ENCODE results near the gene ZNF830. TPM values are rescaled to one million over a fixed set of nuclear protein-coding genes. Genes with fewer than 3 reads are reported as not detected.
"Not testable (repeated sequence)": the region's sequence is repeated elsewhere in the genome, so short reads cannot be mapped to it uniquely, and the experiment has no call there.

The ZNF830 gene
- polyA plus RNA-seq, 1 donor = 18.4 TPM

DNA sequence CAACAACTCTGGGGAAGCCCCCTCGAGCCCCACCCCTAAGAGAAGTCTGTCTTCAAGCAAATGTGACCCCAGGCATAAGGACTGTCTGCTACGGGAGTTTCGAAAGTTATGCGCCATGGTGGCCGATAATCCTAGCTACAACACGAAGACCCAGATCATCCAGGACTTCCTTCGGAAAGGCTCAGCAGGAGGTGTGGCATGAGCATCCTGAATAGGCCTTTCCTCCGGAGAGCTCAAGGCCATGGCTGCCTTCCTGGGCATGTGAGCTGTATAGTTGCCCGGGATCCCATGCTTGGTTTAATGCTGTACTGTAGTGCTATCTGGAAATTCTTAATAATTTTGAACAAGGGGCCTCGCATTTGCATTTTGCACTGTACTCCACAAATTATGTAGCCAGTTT, 28.1 kb downstream of the ZNF830 start:
- no CpG with 5 or more reads among the region's 10 CpGs for WGBS (ENCODE audit: insufficient coverage, low lambda C conversion rate)
- Histone ChIP-seq H3K9me3 (ENCODE audit: control insufficient read depth, low read depth, low read length) (no peaks in the 10 kb centered on the region), H3K27ac (ENCODE audit: low read length) (no peak overlapping the region), H3K27me3 (ENCODE audit: control insufficient read depth, insufficient read depth, low read length) (no peaks in the 10 kb centered on the region), H3K36me3 (ENCODE audit: control insufficient read depth, insufficient read depth, low read length) (peaks cover 73% of the 10 kb centered on the region), H3K4me1 (ENCODE audit: control insufficient read depth, insufficient read depth, low read length) (peaks cover 10% of the 10 kb centered on the region), H3K4me3 (ENCODE audit: low read length) (no peak overlapping the region)
- DNase-seq = no peak

DNA sequence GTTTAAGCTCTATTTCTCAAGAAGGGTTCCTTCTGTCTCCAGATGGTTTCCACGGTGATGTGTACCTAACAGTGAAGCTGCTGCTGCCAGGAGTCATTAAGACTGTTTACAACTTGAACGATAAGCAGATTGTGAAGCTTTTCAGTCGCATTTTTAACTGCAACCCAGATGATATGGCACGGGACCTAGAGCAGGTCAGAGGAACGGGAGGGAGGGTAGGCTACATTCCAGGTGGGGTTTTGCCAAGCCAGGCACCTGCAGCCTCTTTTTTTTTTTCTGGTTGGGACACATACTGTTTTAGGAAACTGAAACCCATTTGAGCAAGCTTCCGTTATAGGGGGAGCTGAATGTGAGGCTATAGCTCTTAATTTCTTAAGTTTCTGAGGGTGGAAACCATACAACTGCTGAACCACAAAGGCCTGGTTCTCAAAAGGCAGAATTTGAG, 29.6 kb downstream of the ZNF830 start:
- H3K27me3 ChIP-seq (ENCODE audit: control insufficient read depth, insufficient read depth, low read length) = no peaks in the 10 kb centered on the region
- DNase-seq = peak; percentile 17 to 54

DNA sequence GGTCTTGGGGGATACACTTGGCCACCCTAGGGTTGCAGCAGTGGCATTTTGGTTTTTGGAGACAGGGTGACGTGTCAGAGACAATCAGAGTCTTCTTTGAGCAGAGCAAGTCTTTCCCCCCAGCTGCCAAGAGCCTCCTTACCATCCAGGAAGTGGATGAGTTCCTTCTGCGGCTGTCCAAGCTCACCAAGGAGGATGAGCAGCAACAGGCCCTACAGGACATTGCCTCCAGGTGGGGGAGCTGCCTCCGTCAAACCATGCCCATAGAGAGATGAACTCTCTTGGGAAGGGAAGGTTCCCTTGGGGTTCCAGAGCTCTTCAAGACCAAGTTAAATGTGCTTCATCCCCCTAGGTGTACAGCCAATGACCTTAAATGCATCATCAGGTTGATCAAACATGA, 30.3 kb downstream of the ZNF830 start:
- H3K27ac ChIP-seq (ENCODE audit: low read length) = no peak overlapping the region
- no peaks in the 10 kb centered on the region for H3K27me3 ChIP-seq (ENCODE audit: control insufficient read depth, insufficient read depth, low read length)
- no CpG with 5 or more reads among the region's 3 CpGs for WGBS (ENCODE audit: insufficient coverage, low lambda C conversion rate)
- DNase-seq = no peak
- H3K4me3 ChIP-seq (ENCODE audit: low read length) = no peak overlapping the region
- H3K9me3 ChIP-seq (ENCODE audit: control insufficient read depth, low read depth, low read length) = no peaks in the 10 kb centered on the region
- H3K4me1 ChIP-seq (ENCODE audit: control insufficient read depth, insufficient read depth, low read length) = peaks cover 10% of the 10 kb centered on the region
- peaks cover 76% of the 10 kb centered on the region for H3K36me3 ChIP-seq (ENCODE audit: control insufficient read depth, insufficient read depth, low read length)

More for the DNA sequence above, 29.6 kb downstream of the ZNF830 start:
- WGBS (ENCODE audit: insufficient coverage, low lambda C conversion rate) = no CpG with 5 or more reads among the region's 6 CpGs
- peaks cover 10% of the 10 kb centered on the region for H3K4me1 ChIP-seq (ENCODE audit: control insufficient read depth, insufficient read depth, low read length)
- H3K4me3 ChIP-seq (ENCODE audit: low read length) = no peak overlapping the region
- peaks cover 78% of the 10 kb centered on the region for H3K36me3 ChIP-seq (ENCODE audit: control insufficient read depth, insufficient read depth, low read length)
- H3K27ac ChIP-seq (ENCODE audit: low read length) = no peak overlapping the region
- no peaks in the 10 kb centered on the region for H3K9me3 ChIP-seq (ENCODE audit: control insufficient read depth, low read depth, low read length)

DNA sequence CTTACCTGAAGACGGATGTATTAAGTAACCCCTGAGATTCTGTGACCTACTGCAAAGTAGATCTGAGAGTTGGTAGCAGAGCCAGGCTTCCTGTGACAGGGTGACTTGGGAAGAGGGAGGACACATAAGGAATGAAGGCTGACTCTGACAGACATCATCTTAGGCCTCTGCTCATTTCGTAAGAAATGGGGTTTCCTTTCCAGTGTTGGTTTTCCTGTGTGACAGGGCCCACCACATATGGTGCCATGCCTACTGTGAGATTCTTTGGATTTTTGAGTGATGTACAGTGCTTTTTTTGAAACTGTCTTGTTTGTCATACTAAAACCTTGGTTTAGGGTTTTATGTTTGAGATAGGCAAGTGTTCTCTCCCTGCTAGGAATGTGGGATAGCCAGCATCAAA, 31.7 kb downstream of the ZNF830 start:
- H3K27ac ChIP-seq (ENCODE audit: low read length) = no peak overlapping the region
- peaks cover 10% of the 10 kb centered on the region for H3K4me1 ChIP-seq (ENCODE audit: control insufficient read depth, insufficient read depth, low read length)
- H3K4me3 ChIP-seq (ENCODE audit: low read length) = no peak overlapping the region
- no peaks in the 10 kb centered on the region for H3K9me3 ChIP-seq (ENCODE audit: control insufficient read depth, low read depth, low read length)
- peaks cover 78% of the 10 kb centered on the region for H3K36me3 ChIP-seq (ENCODE audit: control insufficient read depth, insufficient read depth, low read length)
- no peaks in the 10 kb centered on the region for H3K27me3 ChIP-seq (ENCODE audit: control insufficient read depth, insufficient read depth, low read length)
- DNase-seq = no peak
- WGBS (ENCODE audit: insufficient coverage, low lambda C conversion rate) = no CpG with 5 or more reads among the region's 2 CpGs

DNA sequence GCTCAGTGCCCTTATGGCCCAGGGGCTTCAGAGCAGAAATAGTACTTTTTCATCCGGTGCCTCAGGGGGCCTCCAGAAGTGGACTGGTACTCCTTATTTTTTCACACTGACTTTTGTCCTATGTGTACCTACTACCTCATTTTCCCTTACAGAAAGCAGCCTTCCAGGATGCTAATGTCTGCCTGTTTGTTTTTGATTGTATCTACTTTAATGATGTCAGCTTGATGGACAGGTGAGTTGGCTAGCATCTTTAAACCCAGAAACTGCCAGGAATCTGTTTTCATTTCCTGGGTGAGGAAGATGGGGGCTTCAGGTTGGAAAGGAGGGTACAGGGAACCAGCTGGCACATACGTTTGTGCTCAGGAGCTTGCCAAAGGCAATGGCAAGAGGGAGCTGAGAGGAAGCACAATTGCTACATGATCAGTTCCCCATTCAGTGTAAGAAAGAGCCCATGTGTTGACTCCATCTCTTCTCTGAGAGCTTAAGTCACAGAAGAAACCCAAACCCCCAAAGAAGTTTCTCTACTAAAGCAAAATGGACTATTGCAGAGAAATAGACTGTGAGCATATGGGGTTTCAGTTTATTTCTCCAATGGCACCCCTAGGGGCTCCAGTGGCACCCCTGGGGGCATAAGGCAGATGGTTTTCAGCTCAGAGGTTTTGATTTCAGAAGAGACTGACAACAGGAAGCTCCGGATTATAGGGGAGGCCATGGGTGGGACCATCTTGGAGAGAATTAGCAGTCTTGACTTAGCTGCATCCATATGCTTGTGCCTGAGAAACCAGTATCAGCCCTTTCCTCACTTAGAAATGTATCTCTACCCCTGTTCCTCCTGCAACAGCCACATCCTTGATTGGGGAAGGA, 35.3 kb downstream of the ZNF830 start:
- H3K4me1 ChIP-seq (ENCODE audit: control insufficient read depth, insufficient read depth, low read length) = no peaks in the 10 kb centered on the region
- H3K4me3 ChIP-seq (ENCODE audit: low read length) = no peak overlapping the region
- no peaks in the 10 kb centered on the region for H3K9me3 ChIP-seq (ENCODE audit: control insufficient read depth, low read depth, low read length)
- no peaks in the 10 kb centered on the region for H3K27me3 ChIP-seq (ENCODE audit: control insufficient read depth, insufficient read depth, low read length)
- WGBS (ENCODE audit: insufficient coverage, low lambda C conversion rate) = no CpG with 5 or more reads among the region's 3 CpGs
- no peak for DNase-seq
- peaks cover 78% of the 10 kb centered on the region for H3K36me3 ChIP-seq (ENCODE audit: control insufficient read depth, insufficient read depth, low read length)
- H3K27ac ChIP-seq (ENCODE audit: low read length) = no peak overlapping the region

DNA sequence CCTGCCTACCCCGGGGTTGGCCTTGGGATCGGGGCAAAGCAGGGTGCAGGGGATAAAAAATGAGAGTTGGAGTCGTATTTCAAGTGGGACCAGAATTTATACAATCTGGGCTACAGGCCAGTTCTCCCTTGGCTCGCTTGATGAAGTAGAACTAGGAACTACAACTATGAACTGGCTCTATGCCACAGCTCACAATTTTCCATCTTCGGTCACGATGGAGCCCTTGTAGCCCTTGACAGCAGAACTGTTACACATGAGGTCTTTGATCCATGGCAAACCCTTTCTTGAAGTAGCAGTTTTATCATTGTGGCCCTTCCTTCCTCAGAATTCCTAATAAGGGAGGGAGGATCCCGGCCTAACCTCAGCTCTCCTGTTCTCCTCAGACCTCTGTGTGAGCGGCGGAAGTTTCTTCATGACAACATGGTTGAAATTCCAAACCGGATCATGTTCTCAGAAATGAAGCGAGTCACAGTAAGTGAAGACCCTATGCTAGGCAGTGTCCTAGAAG, 36.1 kb downstream of the ZNF830 start:
- Histone ChIP-seq H3K4me1 (ENCODE audit: control insufficient read depth, insufficient read depth, low read length) (no peaks in the 10 kb centered on the region), H3K27ac (ENCODE audit: low read length) (peak overlapping the region; percentile 50), H3K27me3 (ENCODE audit: control insufficient read depth, insufficient read depth, low read length) (no peaks in the 10 kb centered on the region), H3K36me3 (ENCODE audit: control insufficient read depth, insufficient read depth, low read length) (peaks cover 78% of the 10 kb centered on the region), H3K4me3 (ENCODE audit: low read length) (no peak overlapping the region), H3K9me3 (ENCODE audit: control insufficient read depth, low read depth, low read length) (no peaks in the 10 kb centered on the region)
- peak; percentile 63 to 67 for DNase-seq
- 85% methylated on average over 4 of the region's 11 CpGs for WGBS (ENCODE audit: insufficient coverage, low lambda C conversion rate)

DNA sequence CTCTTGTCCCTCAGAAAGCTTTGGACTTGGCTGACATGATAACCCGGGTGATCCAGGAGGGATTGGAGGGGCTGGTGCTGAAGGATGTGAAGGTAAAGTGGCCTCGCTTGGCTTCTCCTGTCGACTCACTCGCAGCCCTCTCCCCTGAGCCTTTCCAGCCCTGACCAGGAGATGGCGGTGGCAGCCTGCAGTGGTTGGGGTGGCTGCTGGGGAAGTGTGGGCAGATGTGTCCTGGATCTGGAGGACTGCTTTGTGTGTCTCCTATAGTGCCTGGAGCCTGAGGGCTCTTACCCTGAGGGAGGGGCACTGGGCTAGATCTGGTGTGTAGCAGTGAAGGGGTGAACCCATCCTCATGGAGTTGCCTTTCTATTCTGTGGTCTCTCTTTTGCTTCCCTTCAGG, 36.9 kb downstream of the ZNF830 start:
- WGBS (ENCODE audit: insufficient coverage, low lambda C conversion rate) = no CpG with 5 or more reads among the region's 5 CpGs
- peak; percentile 54 for DNase-seq
- Histone ChIP-seq H3K4me1 (ENCODE audit: control insufficient read depth, insufficient read depth, low read length) (no peaks in the 10 kb centered on the region), H3K27ac (ENCODE audit: low read length) (peak overlapping the region; percentile 50), H3K4me3 (ENCODE audit: low read length) (no peak overlapping the region), H3K27me3 (ENCODE audit: control insufficient read depth, insufficient read depth, low read length) (no peaks in the 10 kb centered on the region), H3K36me3 (ENCODE audit: control insufficient read depth, insufficient read depth, low read length) (peaks cover 77% of the 10 kb centered on the region), H3K9me3 (ENCODE audit: control insufficient read depth, low read depth, low read length) (no peaks in the 10 kb centered on the region)

DNA sequence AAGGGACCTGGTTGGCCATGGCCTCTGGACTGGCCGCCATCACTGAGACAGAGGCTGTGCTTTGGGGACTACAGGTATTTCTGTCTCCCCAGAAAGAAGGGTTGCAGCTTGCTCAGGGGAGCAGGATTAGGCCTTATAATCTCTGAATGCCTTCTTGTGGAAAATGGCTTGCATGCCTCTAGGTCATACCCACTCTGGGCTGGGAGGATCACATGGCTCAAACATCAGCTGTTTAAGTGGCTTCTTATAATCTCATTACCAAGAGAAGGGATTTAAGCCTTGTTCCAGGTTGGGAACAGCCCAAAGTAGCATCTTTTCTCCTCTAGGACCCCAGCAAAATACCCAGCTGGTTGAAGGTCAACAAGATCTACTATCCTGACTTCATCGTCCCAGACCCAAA, 38.1 kb downstream of the ZNF830 start:
- Histone ChIP-seq H3K9me3 (ENCODE audit: control insufficient read depth, low read depth, low read length) (no peaks in the 10 kb centered on the region), H3K36me3 (ENCODE audit: control insufficient read depth, insufficient read depth, low read length) (peaks cover 75% of the 10 kb centered on the region), H3K27ac (ENCODE audit: low read length) (no peak overlapping the region), H3K4me1 (ENCODE audit: control insufficient read depth, insufficient read depth, low read length) (no peaks in the 10 kb centered on the region), H3K4me3 (ENCODE audit: low read length) (no peak overlapping the region), H3K27me3 (ENCODE audit: control insufficient read depth, insufficient read depth, low read length) (no peaks in the 10 kb centered on the region)
- no peak for DNase-seq
- WGBS (ENCODE audit: insufficient coverage, low lambda C conversion rate) = no CpG with 5 or more reads among the region's 2 CpGs

DNA sequence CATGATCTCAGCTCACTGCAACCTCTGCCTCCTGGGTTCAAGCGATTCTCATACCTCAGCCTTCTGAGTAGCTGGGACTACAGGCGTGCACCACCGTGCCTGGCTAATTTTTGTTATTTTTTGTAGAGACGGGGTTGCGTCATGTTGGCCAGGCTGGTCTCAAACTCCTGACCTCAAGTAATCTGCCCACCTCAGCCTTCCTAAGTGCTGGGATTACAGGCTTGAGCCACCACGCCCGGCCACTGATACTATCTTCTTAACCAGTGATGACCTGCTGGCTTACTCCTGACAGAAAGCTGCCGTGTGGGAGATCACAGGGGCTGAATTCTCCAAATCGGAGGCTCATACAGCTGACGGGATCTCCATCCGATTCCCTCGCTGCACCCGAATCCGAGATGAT, 39.6 kb downstream of the ZNF830 start:
- 100% methylated on average over 1 of the region's 14 CpGs for WGBS (ENCODE audit: insufficient coverage, low lambda C conversion rate)
- peaks cover 70% of the 10 kb centered on the region for H3K36me3 ChIP-seq (ENCODE audit: control insufficient read depth, insufficient read depth, low read length)
- H3K27ac ChIP-seq (ENCODE audit: low read length); H3K9me3 ChIP-seq (ENCODE audit: control insufficient read depth, low read depth, low read length); H3K4me1 ChIP-seq (ENCODE audit: control insufficient read depth, insufficient read depth, low read length); DNase-seq; H3K27me3 ChIP-seq (ENCODE audit: control insufficient read depth, insufficient read depth, low read length); H3K4me3 ChIP-seq (ENCODE audit: low read length): not testable (repeated sequence)

DNA sequence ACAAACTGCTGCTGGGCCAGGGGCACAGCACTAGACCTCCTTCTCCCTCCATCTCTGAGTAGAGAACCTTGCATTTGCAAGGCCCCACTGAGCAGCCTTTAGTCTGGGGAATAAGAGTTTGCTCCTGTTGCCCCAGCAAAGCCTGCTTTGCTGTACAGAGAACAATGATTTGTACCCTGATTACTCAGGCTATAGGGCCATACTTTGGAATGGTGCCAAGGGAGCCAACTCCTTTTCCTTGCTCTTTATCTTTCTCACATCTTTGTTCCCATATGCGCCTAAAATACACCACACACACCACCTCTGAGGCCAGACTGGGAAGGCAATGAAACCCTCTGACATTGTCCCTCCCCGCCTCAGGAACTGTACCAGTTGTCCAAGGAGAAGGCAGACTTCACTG, 40.2 kb downstream of the ZNF830 start:
- DNase-seq = no peak
- H3K4me1 ChIP-seq (ENCODE audit: control insufficient read depth, insufficient read depth, low read length) = no peaks in the 10 kb centered on the region
- no CpG with 5 or more reads among the region's 2 CpGs for WGBS (ENCODE audit: insufficient coverage, low lambda C conversion rate)
- no peaks in the 10 kb centered on the region for H3K9me3 ChIP-seq (ENCODE audit: control insufficient read depth, low read depth, low read length)
- H3K27me3 ChIP-seq (ENCODE audit: control insufficient read depth, insufficient read depth, low read length) = no peaks in the 10 kb centered on the region
- no peak overlapping the region for H3K4me3 ChIP-seq (ENCODE audit: low read length)
- no peak overlapping the region for H3K27ac ChIP-seq (ENCODE audit: low read length)
- H3K36me3 ChIP-seq (ENCODE audit: control insufficient read depth, insufficient read depth, low read length) = peaks cover 67% of the 10 kb centered on the region

All from large intestine (tissue), 3 donors.